Measurements from ENCODE around the gene PLAU. TPM values are rescaled to one million over a fixed set of nuclear protein-coding genes. Genes with fewer than 3 reads are reported as not detected.

The PLAU gene
- total and polyA plus RNA-seq, 2 of the 13 experiments (the other 11 are each of a cell fraction or from before 2014, with no cell fraction given) = 0.45 to 11.2 TPM

DNA sequence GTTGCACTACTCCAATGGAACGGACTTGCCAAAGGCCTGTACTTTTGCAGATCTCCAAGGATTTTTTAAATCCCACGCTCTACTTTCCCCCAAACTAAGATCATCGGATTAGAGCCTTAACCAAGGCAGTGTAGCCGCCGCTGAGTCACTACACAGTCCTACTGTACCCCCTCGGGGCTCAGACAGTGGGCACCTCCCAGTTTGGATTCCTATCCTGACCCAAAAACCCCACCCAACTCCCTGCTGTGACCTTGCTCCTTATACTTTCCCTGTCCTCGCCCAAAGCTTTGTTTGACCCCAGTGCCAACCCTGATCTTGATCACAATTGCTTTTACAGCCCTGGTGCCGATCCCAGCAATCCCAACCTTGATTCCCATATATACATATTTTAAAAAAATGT is 17.5 kb upstream of the PLAU start (continued):
- TF ChIP-seq CBX2 (IDR thresholded peaks at IDR 0.05; ENCODE audit: low read depth, low read length) = no peak
- TF ChIP-seq CBX2 (CRISPR knock-in tag; IDR thresholded peaks at IDR 0.05; ENCODE audit: low read depth) = no peak
- no peak for TF ChIP-seq RELA (CRISPR knock-in tag; IDR thresholded peaks at IDR 0.05)
- TF ChIP-seq, protein P1, sequence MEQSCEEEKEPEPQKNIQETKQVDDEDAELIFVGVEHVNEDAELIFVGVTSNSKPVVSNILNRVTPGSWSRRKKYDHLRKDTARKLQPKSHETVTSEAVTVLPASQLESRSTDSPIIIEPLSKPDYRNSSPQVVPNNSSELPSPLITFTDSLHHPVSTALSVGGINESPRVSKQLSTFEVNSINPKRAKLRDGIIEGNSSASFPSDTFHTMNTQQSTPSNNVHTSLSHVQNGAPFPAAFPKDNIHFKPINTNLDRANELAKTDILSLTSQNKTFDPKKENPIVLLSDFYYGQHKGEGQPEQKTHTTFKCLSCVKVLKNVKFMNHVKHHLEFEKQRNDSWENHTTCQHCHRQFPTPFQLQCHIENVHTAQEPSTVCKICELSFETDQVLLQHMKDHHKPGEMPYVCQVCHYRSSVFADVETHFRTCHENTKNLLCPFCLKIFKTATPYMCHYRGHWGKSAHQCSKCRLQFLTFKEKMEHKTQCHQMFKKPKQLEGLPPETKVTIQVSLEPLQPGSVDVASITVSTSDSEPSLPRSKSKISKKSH (CRISPR knock-in tag; IDR thresholded peaks at IDR 0.05; ENCODE audit: borderline replicate concordance) = no peak
- no peak for TF ChIP-seq STAT6 (CRISPR knock-in tag; IDR thresholded peaks at IDR 0.05; ENCODE audit: borderline replicate concordance)
- TF ChIP-seq MTERF4 (CRISPR knock-in tag; IDR thresholded peaks at IDR 0.05) = no peak
- TF ChIP-seq ZNF800 (CRISPR knock-in tag; IDR thresholded peaks at IDR 0.05) = no peak
